ENCODE measurements around the gene PYY. TPM values are rescaled to one million over a fixed set of nuclear protein-coding genes. Genes with fewer than 3 reads are reported as not detected.
A peak's percentile ranks its signal among the peaks of the same experiment; 100 is the strongest.

PYY gene
- total RNA-seq, 1 donor from 2014 or later, result 0.36 TPM

DNA sequence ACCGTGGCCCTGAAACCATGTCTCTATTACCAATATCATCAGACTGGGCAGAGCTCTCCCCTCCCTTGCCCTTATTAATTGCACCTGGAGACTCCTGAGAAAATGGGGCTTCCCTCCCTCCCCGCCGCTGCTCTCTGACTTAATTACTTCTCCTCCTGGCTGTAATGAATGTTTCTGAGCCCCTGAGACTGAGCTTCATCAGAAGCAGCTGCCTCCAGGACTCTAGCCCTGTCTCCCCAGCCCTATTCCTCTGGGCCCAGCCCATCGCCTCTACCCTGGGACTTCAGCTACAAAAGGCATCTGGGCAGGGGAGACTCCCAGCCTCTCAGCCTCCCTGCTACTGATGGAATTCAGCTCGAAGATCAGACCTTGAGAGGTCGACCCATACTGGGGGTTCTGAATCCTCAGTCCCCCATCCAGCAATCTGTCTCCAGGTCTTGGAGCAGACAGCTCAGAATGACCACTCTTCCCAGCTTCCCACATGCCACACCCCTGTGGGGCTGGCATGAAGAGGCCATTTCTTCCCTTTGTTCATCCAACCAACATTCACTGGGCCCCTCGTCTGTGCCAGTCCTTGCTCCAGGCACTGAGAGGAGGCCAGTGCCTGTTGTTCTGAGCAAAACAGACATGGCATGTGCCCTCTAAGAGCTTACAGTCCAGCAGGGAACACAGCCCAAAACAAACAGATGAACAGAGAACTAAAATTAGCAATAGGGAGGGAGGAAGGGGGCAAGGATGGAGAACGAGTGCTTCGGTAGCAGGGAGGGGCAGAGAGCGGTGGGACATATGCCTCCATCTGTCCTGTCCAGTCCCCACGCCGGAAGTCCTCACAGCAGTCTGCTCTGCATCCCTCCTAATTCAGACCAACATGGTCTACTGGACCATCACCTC, 33.6 kb upstream of the PYY start:
- H3K4me1 Mint-ChIP-seq (ENCODE audit: low read depth), result no peaks in the 10 kb centered on the region
- H3K9me3 Mint-ChIP-seq, result no peaks in the 10 kb centered on the region
- intact Hi-C loops (cut with micrococcal nuclease), result no loop called here
- H3K27me3 Mint-ChIP-seq (ENCODE audit: insufficient read depth), result peaks cover 51% of the 10 kb centered on the region
- H3K36me3 Mint-ChIP-seq (ENCODE audit: low read depth), result no peaks in the 10 kb centered on the region
- H3K4me3 Mint-ChIP-seq, result no peak overlapping the region
- no peak overlapping the region for H3K27ac Mint-ChIP-seq
- no peak for DNase-seq (ENCODE audit: low spot score)

DNA sequence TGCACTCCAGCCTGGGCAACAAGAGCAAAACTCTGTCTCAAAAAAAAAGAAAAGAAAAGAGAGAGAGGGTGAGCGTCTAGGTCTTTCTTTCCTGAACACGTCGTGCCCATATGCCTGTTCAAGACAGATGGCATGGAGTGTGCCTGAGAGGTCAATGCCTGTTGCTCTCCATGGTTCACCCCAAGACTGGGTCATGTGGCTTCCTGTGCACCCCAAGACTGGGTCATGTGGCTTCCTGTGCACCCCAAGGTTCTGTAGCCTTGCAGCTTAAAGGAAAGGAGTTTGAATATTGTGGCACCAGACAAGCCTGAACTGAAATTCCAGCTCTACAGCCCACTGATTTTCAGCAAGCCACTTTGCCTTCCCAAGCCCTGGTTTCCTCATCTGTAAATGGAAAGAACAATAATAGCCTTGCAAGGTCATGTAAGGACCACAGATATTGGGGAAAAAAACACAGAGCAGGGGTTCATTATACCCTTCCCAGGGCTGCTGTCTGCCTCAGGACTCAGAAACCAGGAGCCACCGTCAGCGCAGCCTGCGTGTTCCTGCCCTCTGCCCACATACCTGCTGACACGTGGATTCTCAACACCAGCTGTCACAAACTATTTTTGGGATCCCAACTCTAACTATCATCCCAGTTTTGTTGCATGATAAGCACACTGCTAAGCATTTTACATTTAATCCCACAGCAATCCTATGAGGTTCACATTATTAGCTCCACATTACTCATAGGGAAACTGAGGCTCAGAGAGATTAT, 32.7 kb upstream of the PYY start:
- H3K9me3 Mint-ChIP-seq, result no peaks in the 10 kb centered on the region
- H3K4me3 Mint-ChIP-seq, result no peak overlapping the region
- peaks cover 61% of the 10 kb centered on the region for H3K27me3 Mint-ChIP-seq (ENCODE audit: insufficient read depth)
- intact Hi-C loops (cut with micrococcal nuclease), result no loop called here
- H3K36me3 Mint-ChIP-seq (ENCODE audit: low read depth), result no peaks in the 10 kb centered on the region
- no peaks in the 10 kb centered on the region for H3K4me1 Mint-ChIP-seq (ENCODE audit: low read depth)
- no peak for DNase-seq (ENCODE audit: low spot score)
- no peak overlapping the region for H3K27ac Mint-ChIP-seq

DNA sequence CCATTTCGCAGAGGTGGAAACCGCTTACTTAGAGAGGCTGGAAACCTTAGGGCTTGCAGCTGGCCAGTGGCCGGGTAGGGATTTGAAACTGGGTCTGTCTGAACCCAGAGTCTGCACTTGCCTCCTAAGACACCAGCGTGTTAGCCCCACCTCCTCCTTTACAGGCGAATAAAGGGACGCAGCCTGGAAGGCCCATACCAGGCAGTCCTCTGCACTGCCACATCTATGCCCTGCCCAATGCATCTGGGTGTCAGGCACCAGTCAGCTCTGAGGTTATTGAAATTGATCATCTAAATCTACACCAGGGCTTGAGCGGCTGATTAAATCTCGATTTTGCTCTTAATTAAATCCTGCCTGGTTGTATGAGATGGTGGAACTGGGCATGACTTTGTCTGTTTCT, 30.8 kb upstream of the PYY start:
- Mint-ChIP-seq H3K36me3 (ENCODE audit: low read depth) (no peaks in the 10 kb centered on the region), H3K9me3 (no peaks in the 10 kb centered on the region), H3K27ac (no peak overlapping the region), H3K27me3 (ENCODE audit: insufficient read depth) (peaks cover 70% of the 10 kb centered on the region), H3K4me3 (no peak overlapping the region), H3K4me1 (ENCODE audit: low read depth) (no peaks in the 10 kb centered on the region)
- no peak for DNase-seq (ENCODE audit: low spot score)
- intact Hi-C loops (cut with micrococcal nuclease), result no loop called here

DNA sequence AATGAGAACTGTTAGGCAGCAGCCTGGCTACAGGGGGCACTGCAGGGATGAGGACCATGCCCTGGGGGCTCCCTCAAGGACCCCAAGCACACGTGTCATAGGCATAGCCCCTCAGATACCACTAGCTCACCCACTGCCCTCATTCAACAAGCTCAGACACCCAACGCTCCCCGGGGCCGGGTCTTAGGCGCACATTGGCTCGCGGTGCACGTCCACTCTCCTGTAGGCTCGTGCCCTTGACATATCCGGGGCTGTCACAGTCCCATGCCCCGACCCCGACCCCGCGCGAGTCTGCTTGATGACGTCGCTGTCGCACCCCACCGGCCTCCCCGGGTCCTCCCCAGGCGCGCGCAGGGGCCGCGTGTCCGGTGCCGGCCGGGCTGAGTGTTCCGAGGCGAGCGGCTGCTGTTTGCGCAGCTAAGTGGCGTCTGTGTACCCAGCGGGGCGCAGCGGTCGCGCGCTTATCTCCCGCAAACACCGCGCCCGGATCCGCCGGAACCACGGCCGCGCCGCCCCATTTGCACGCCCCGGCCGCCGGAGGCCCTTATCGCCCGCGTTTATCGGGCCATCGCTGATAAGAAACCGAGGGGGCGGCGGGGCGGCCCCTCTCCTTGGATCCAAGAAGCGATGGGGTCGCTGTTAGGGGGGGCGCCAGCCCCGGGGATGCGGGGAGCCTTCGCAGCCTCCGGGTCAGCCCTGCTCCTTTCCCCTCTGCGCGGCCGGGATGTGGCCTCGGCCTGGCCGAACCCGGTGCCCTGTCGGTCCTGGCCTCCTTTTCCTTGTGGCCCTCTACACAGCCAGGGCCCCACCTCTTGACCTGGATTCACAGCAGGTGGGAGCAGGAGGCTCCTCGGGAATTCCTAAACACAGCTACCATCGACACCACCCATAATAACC, 30.0 kb upstream of the PYY start:
- intact Hi-C loops (cut with micrococcal nuclease), result no loop called here
- Mint-ChIP-seq H3K36me3 (ENCODE audit: low read depth) (no peaks in the 10 kb centered on the region), H3K4me1 (ENCODE audit: low read depth) (no peaks in the 10 kb centered on the region), H3K27ac (no peak overlapping the region), H3K27me3 (ENCODE audit: insufficient read depth) (peaks cover 76% of the 10 kb centered on the region), H3K9me3 (no peaks in the 10 kb centered on the region), H3K4me3 (no peak overlapping the region)
- no peak for DNase-seq (ENCODE audit: low spot score)

DNA sequence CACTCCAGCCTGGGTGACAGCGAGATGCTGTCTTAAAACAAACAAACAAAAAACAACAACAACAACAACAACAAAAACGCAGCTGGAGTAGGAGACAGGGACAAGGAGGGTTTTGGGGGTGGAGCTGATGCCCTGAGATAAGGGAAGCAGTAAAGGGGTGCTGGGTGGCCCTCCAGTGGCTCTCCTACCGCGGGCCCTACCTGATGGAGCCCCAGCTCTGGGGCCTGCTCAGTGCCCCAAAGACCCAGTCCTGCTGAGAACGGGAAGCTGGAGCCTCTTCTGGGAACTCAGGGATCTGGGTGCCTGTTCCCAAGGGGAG, 29.4 kb upstream of the PYY start:
- Mint-ChIP-seq H3K27ac (no peak overlapping the region), H3K36me3 (ENCODE audit: low read depth) (no peaks in the 10 kb centered on the region), H3K4me1 (ENCODE audit: low read depth) (no peaks in the 10 kb centered on the region), H3K4me3 (peak overlapping the region; percentile 45), H3K27me3 (ENCODE audit: insufficient read depth) (peaks cover 80% of the 10 kb centered on the region), H3K9me3 (no peaks in the 10 kb centered on the region)
- DNase-seq (ENCODE audit: low spot score), result no peak
- intact Hi-C loops (cut with micrococcal nuclease), result no loop called here

DNA sequence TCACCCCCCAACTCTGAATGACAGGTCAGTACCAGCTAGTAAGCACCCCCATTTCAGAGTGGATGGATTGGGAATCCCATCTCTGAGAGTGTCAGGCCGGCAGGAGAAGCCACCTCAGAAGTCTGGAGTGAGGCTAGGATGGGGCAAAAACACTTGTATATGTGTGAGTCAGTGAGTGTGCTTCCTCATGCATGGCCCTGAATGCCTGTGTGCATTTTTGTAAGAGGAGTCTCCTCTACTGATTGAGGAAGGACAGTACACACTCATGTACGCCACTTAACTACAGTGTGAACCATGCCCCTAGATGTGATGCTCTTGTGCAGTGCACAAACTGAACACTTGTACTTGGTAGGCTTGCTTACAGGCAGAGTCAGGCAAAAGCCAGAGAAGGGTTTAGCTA, 28.4 kb upstream of the PYY start:
- Mint-ChIP-seq H3K27ac (no peak overlapping the region), H3K4me1 (ENCODE audit: low read depth) (no peaks in the 10 kb centered on the region), H3K27me3 (ENCODE audit: insufficient read depth) (peaks cover 75% of the 10 kb centered on the region), H3K36me3 (ENCODE audit: low read depth) (no peaks in the 10 kb centered on the region), H3K9me3 (no peaks in the 10 kb centered on the region), H3K4me3 (no peak overlapping the region)
- intact Hi-C loops (cut with micrococcal nuclease), result no loop called here
- no peak for DNase-seq (ENCODE audit: low spot score)

DNA sequence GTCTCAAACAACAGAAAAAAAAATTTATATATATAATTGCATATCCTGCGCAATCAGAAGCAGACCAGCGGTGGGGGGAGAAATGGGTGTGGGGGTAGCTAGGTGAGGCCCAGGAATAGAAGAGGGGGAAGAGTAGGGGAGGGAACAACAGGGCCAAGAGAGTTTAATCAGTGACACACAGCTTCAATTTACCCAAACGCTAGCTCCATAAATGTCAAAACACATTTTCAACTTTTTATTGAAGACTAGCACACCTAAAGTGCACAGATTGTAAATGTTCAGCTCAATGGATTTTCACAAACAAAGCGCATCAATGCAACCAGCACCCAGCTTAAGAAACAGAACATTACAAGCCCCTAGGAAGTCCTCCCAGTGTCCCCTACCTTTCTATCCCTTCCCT, 25.9 kb upstream of the PYY start:
- intact Hi-C loops (cut with micrococcal nuclease), result no loop called here
- Mint-ChIP-seq H3K36me3 (ENCODE audit: low read depth) (no peaks in the 10 kb centered on the region), H3K27ac (no peak overlapping the region), H3K9me3 (no peaks in the 10 kb centered on the region), H3K4me3 (no peak overlapping the region), H3K4me1 (ENCODE audit: low read depth) (no peaks in the 10 kb centered on the region), H3K27me3 (ENCODE audit: insufficient read depth) (peaks cover 61% of the 10 kb centered on the region)
- DNase-seq (ENCODE audit: low spot score), result no peak

DNA sequence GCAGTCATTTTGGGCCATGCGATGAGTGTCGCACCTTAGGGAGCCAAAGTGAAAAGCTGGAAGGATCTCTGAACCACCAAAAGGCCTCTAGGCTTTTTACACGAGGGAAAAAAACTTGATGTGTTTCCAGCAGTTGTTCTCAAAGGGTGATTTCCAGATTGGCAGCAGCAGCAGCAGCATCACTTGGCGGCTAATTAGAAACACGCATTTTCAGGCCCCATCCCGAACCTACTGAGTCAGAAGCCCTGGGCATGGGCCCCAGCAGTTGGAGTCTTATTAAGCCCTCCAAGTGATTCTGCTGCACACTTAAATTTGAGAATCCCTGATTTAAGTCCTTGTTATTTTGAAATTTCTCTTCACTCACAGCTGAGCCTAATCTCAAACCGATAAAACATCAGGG, 25.3 kb upstream of the PYY start:
- no peaks in the 10 kb centered on the region for H3K9me3 Mint-ChIP-seq
- intact Hi-C loops (cut with micrococcal nuclease), result no loop called here
- no peak for DNase-seq (ENCODE audit: low spot score)
- H3K4me3 Mint-ChIP-seq, result no peak overlapping the region
- H3K27ac Mint-ChIP-seq, result no peak overlapping the region
- peaks cover 58% of the 10 kb centered on the region for H3K27me3 Mint-ChIP-seq (ENCODE audit: insufficient read depth)
- no peaks in the 10 kb centered on the region for H3K4me1 Mint-ChIP-seq (ENCODE audit: low read depth)
- no peaks in the 10 kb centered on the region for H3K36me3 Mint-ChIP-seq (ENCODE audit: low read depth)

DNA sequence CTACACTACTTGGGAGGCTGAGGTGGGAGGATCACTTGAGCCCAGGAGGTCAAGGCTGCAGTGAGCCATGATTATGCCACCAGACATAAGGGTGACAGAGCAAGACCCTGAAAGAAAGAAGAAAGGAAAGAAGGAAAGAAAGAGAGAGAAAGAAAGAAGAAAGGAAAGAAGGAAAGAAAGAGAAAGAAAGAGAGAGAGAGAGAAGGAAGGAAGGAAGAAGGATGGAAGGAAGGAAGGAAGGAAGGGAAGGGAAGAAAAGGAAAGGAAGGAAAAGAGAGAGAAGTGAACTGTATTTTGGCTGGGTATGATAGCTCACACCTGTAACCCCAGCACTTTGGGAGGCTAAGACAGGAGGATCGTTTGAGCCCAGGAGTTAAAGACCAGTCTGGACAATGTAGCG, 24.3 kb upstream of the PYY start:
- intact Hi-C loops (cut with micrococcal nuclease), result no loop called here
- no peak overlapping the region for H3K27ac Mint-ChIP-seq
- no peaks in the 10 kb centered on the region for H3K4me1 Mint-ChIP-seq (ENCODE audit: low read depth)
- peaks cover 53% of the 10 kb centered on the region for H3K27me3 Mint-ChIP-seq (ENCODE audit: insufficient read depth)
- DNase-seq (ENCODE audit: low spot score), result no peak
- H3K4me3 Mint-ChIP-seq, result no peak overlapping the region
- no peaks in the 10 kb centered on the region for H3K36me3 Mint-ChIP-seq (ENCODE audit: low read depth)
- no peaks in the 10 kb centered on the region for H3K9me3 Mint-ChIP-seq

DNA sequence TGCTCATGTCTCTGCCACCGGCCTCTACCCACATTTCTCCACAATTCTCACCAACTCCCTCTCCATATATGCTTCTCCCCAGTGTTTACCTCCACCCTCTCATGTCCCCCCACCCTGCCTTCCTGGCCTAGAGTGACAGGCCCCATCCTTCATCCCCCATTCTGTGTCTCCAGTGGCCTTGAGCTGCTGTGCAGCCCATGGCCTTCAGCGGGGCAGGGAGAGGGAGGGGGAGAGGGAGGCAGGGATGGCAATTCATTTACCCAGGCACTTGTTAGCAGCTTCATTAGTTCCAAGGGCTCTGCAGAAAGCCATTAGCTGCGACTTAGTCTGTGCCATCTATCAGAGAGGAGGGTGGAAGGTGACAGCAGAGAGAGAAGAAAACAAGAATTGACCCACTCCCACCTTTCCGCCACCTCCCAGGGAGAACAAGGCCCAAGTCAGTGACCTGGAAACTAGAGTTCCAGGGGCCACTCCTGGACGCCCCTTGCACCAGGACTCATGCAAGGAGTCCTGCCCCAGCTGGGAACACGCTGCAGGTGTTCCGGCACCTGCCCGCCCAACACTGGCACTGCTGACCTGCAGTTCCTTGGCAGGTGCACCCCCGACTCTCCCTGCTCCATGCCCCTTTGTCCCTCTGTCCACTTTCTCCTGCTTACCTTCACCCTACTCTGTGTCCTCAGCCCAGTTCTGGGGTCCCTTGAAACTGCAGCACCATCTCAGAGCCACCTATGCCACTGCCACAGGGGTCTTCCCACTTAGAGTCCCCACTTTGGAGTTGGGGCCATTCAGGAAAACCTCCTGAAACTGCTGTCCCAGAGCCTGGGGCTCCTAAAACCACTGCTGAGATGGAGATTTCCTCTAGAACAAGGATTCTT, 23.5 kb upstream of the PYY start:
- no peaks in the 10 kb centered on the region for H3K4me1 Mint-ChIP-seq (ENCODE audit: low read depth)
- intact Hi-C loops (cut with micrococcal nuclease), result no loop called here
- H3K27ac Mint-ChIP-seq, result no peak overlapping the region
- DNase-seq (ENCODE audit: low spot score), result no peak
- no peaks in the 10 kb centered on the region for H3K36me3 Mint-ChIP-seq (ENCODE audit: low read depth)
- H3K27me3 Mint-ChIP-seq (ENCODE audit: insufficient read depth), result peaks cover 44% of the 10 kb centered on the region
- H3K9me3 Mint-ChIP-seq, result no peaks in the 10 kb centered on the region
- no peak overlapping the region for H3K4me3 Mint-ChIP-seq

DNA sequence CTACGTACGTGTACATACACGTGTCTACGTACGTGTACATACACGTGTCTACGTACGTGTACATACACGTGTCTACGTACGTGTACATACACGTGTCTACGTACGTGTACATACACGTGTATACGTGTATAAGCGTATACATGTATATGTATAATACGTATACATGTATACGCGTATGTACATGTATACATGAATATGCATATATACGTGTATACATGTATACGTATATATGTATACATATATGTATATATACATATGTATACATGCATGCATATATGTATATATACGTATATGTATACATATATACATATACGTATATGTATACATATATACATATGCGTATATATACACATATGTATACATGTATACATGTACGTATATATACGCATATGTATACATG, 22.2 kb upstream of the PYY start:
- Mint-ChIP-seq H3K4me3 (no peak overlapping the region), H3K36me3 (ENCODE audit: low read depth) (no peaks in the 10 kb centered on the region), H3K9me3 (no peaks in the 10 kb centered on the region), H3K27me3 (ENCODE audit: insufficient read depth) (peaks cover 36% of the 10 kb centered on the region), H3K27ac (no peak overlapping the region), H3K4me1 (ENCODE audit: low read depth) (no peaks in the 10 kb centered on the region)
- intact Hi-C loops (cut with micrococcal nuclease), result no loop called here
- no peak for DNase-seq (ENCODE audit: low spot score)
